ENCODE results near the gene CRIM1. TPM values are rescaled to one million over a fixed set of nuclear protein-coding genes. Genes with fewer than 3 reads are reported as not detected.
"Not testable (repeated sequence)": the region's sequence is repeated elsewhere in the genome, so short reads cannot be mapped to it uniquely, and the experiment has no call there.

CRIM1 gene
- polyA plus RNA-seq, 1 donor, result 90.0 TPM

DNA sequence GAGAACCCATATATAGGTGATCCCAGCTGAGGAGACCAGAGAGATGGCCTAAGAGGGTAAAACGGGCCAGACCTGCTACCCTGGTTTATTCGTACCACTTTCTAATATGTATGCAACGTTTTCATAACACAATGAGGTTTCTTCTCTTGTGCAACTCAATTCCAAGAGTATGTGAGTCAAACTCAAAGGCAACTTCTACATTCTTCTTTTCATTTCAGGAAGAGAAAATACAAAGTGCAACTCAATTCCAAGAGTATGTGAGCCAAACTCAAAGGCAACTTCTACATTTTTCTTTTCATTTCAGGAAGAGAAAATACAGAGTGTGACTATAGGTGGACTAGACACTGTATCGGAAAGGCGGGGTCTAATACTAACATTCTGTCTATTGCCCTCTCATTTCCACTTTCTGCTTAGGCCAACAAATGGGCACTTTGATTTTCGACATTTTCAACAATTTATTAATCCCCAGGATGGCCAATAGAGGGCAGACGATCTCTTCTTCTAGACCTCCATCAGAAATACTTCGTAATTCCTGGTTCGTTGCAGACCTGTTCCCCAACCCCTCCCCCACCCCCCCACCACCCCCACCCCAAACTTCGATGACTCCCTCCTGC, 3.7 kb upstream of the CRIM1 start:
- DNase-seq, result peak; percentile 49

DNA sequence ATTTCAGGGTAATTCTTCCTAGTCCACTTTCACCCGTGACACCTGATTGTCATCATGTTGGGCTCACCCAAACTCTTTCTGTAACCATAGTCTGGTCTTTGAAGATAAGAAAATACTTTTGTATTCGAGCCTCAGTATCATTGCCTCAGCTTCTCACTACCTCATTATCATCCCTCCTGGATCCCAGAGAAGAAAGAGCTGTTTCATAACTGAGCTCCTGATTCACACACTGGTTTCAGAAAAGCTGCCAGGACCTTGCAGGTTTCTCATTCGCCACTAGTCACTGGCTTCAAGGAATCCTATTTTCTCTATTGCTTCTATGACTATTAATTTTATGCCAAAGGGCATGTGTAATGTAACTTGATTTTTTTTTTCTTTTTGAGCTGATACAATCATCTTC, 2.9 kb upstream of the CRIM1 start:
- DNase-seq, result no peak

DNA sequence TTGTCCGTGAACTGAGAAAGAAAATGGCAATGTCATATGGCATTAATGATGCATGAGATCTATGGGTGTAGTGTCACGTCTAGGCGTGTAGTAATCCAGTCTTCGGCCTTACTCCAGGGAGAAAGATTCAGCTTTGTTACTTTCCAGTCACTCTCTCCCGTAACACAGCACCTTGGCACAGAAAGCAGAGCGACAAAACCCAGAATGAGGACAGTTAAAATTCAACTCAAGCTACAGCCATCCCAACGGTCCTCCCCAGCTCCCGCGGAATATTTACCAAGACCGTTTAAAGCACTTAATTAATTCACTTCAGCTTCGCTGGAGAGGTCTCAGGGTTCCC, 797 bp upstream of the CRIM1 start:
- no peak for DNase-seq

DNA sequence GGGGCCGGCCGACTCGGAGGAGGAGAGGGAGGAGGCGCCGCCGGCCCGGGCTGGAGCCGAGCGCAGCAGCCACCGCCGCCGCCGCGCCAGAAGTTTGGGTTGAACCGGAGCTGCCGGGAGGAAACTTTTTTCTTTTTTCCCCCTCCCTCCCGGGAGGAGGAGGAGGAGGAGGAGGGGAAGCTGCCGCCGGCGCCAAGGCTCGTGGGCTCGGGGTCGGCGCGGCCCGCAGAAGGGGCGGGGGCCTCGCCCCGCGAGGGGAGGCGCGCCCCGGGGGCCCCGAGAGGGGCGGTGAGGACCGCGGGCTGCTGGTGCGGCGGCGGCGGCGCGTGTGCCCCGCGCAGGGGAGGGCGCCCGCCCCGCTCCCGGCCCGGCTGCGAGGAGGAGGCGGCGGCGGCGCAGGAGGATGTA, 316 bp downstream of the CRIM1 start:
- peak; percentile 29 for DNase-seq

DNA sequence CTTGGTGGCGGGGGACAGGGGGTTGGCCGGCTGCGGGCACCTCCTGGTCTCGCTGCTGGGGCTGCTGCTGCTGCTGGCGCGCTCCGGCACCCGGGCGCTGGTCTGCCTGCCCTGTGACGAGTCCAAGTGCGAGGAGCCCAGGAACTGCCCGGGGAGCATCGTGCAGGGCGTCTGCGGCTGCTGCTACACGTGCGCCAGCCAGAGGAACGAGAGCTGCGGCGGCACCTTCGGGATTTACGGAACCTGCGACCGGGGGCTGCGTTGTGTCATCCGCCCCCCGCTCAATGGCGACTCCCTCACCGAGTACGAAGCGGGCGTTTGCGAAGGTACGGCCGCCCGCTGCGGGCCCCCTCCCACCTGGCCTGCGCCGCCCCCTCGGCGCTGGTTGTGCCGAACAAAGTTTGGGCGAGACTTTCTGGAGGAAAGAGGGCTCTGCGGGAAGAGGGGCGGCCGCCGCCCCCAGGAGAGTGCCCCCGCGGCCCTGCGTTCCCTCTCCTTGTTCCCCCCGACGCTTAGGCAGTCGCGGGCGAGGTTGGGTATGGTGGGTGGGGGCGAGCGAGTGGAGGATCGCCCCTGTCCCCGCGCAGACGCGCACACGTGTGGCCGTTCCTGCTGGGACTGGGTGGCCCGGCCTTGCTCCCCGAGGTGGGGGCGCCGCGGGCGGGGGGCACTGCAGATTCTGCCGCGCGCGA, 866 bp downstream of the CRIM1 start:
- peak; percentile 29 for DNase-seq

DNA sequence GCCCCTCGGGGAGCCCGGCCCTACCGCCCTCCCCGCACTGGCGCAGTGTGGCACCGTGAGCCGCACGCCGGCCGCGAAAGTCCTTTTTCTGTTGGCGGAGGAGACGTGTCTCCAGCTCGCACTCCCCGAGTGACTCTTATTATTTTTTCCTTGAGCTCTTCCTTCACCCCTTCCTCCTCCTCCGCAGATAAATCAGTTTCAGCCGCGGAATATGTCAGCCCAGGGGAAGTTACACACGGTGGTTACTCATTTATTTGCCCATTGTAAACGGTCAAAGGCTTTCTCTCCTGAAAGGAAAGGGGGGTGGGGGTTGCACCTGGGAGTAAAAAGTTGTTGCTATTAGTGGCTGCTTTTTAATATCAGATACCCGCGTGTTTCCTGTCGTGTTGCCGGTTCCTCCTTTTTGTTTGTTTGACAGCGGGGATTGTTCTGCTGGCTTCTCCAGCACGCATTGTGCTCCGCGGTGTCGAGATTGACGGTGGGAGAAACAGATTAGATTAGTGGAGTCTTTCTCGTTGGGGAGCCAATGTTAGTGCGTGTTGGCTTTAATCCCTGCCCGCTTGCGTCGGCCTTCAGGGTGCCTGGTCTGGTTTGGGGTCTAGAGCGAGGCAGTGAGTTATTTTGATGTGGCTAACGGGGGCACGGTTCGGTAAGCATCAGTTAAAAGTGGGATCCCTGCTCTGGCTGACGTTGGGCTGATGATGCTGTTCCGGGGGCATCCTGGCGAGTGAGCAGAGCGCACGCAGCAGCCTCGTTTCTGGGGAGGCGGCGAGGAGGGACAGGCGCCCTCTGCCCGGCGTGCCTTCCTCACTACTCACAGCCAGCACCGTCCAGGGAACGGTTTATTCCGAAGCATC, 1.6 kb downstream of the CRIM1 start:
- peak; percentile 40 for DNase-seq

DNA sequence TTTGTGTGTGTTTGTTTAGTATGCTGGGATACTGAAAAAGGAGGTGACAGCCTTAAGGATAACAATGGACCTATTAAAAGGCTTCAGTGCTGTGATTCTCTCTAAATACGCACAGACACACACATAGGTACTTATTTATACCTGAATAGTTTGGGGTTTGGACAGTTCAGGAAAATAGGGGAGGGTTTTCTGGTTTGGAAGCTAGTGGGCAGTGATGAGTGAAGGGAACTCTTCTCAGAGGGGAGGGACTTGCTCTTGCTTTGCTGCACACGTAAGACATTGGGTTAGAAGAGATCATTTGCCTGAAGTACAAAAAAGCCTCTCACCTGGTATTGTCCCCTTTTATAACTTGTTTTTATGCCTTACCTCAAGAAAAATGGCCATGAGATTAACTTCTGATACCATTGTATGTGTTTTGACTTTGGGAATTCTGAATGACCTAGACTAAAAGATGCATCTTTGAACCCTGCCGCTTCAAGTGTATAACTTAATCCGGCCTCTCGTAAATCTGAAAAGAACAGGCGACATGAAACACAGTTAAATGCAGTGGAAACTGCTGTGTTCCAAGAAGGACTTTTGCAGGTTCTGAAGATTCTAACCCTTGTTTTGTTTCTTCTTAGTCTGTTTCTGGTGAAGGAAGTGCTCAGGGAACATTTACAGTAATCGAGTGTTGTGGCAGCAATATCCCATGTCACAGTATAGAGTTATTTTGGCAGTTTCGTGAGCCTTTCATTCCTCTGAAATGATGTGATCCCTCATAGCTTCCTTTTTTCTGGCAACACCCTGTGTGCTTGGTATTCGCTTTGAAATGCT, 2.5 kb downstream of the CRIM1 start:
- DNase-seq, result peak; percentile 65

DNA sequence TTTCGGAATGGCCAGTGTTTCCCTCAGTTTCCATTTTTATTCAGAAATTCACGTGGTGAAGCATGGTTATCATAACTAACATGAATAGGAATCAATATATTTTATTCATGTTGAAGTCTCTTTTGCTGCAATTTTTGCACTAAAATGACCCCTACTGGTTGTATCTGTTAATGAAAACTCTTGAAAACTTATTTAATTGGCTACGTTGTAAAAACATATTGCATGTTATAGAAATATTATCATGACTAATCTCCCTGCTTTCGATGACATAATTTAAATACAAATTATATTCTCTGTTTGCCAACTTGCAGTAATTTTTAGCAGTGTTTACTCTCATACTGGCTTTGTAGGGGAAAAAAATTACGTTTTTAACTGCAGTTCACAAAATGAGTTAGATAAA, 3.5 kb downstream of the CRIM1 start:
- no peak for DNase-seq

DNA sequence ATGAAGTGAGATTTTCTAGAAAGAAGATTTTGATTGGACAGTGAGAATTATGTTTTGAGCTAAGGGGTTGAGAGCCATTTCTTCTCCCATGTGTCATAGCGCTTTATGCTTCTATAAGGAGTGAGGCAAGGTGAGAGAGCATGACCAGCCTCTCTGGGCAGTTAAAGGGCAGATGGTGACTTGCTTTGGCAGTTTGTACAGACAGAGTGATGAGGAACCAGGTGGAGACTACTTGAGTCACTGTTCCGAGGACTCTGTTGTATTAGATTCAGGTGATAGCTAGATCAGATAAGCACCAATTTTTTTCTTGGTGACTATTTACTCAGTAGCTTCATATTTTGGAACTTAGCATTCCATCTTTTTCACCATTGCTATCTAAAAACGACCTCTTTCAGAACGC, 4.5 kb downstream of the CRIM1 start:
- no peak for DNase-seq

DNA sequence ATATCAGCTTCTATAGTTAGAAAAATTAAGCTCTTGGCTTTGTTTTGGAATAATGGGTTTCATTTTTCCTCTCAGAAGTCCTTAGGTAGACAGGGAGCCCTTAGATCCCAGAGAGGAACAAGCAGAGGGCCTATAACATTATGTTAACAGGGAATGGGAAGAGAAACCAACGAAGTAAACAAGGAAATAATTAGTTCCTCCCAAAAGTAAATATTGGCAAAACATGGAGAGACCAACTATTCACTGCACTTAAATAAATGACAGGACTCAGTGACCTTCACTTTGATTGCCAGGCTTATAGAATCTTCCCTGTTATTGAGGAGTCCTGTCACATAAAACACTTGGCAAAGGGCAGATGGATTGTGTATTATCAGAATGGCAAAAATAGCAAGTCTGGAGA, 5.3 kb downstream of the CRIM1 start:
- DNase-seq, result no peak

DNA sequence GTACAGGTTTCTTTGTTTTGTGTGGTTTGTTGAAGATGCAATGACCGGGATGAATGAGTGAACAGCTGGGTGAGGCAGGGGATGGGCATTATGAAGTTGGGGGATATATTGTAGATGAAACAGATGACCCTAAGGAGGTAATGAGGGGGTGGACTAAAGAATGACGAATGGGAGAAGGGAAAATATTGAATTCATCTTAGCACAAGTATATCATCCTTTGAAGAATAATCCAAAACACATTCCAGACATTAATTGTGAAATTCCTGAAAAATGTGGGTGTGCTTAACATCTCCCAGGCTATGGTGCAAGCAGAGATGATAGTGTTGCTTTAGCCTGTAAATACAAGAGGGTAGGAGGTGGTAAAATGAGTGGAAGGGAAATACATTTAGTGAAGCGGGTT, 5.8 kb downstream of the CRIM1 start:
- DNase-seq, result no peak

DNA sequence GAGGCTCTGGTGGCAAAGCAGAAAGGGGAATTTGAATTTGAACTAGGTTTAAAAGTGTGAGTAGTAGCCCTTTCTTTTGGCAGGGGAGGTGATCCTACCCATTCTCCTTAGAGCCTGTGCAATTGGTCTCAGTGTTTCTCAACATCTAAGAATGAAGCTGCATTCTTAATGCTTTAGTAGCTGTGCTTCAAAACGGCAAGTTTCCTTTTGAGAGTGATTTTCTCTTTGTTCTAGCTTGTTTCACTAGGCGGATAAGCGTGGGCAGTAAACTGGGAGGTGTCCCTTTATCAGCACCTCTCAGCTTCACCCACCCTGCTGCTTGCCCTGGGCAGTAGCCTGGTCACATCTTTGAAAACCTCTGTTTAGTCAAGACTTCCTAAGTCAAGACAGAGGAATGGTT, 6.7 kb downstream of the CRIM1 start:
- DNase-seq, result no peak

DNA sequence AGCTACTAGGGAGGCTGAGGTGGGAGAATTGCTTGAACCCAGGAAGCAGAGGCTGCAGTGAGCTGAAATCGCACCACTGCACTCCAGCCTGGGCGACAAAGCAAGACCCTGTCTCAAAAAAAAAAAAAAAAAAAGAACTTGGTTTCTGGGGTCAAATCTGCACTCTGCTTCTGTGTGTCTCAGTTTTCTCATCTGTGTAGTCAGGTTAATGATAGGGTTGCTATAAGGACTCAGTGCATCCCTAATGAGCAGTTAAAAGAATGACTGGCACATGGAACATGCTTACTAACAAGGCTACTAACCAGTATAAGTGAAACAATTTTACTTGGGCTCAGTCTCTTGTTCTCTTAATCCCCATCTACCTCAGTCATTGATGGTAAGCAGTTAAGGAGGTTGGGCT, 7.5 kb downstream of the CRIM1 start:
- DNase-seq, result not testable (repeated sequence)

DNA sequence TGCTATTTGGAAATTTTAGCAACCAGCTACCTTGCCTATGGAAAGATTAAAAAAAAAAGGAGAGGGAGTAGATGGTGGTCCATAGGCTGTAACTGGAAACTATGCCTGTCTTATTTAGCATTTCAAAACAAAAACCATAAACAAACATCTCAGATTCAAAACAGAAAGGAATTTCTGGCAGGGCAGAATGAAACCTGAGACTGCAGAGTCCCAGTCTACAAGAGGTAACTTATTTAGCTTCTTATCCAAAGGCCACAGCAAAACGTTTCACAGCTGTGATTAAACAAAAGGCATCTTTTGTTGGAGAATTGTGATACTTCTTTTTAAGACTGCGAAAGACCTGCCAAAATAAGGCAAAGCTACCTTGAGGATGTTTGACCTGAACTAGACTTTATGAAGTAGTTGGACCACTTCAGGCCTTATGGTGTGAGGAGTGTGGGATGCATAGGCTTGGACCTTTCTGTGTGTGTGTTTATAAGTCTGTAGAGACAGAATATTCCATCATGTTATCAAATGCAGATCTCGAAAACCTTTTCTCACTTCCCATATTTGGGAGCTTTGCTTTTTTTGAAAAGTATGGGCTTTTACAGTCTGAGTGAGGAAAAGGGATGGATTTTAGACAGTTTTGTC, 11.0 kb downstream of the CRIM1 start:
- DNase-seq, result no peak

DNA sequence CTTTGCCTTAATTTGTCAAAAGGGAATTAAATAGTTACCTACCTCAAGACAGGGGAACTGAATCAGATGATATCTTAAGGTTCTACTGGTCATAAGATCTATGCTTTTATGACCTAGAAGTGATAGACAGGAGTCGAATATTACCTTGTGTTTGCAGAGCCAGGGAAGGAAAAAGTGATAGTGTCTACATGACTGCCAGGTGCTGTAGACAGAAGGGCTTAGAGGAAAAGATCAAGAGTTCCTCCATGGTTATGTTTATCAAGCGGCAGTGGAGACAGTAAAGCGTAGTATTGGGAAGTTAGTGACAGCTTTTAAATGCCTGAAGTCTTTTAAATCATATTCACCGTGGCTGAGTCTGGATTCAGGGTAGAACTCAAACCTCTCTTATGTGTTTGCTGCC, 11.9 kb downstream of the CRIM1 start:
- no peak for DNase-seq

DNA sequence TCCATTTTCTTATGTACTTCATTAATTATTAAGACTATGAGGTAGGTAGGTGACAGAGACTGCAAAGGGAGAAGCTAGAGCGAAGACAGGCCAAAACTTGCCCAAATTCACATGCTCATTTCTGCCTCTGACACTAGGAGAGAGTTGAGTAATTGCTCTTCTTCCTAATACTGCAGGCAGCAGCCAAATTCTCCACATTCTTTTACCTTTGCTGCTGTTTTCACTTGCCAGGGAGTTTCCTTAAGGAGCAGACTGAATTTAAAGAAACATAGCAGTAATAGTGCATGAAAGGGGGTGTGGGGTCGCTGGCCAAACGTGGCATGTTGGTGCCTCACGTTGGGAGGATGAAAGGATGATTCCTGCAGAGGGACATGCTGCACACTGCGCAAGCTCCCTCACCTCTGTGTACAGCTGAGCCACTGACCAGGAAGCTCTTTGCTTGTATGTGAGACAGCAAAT, 12.3 kb downstream of the CRIM1 start:
- DNase-seq, result no peak

DNA sequence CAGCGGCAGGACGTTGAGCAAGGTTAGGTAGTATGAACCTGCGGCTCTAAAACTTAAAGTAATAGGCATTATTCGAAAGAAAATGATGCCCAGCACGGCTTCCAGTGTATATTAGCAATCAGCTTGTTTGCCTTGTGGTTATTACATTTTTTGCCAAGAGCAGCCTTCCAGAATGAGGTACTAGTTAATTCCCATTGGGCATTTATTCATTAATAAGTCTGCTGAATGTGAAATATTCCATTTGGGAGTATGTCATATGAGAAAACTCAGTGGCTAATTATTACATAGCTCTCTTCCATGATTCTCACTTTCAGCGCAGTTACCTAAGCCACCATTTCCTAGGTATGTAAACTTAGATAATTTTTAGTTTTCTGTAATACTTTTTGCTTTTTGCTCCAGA, 12.9 kb downstream of the CRIM1 start:
- DNase-seq, result no peak

DNA sequence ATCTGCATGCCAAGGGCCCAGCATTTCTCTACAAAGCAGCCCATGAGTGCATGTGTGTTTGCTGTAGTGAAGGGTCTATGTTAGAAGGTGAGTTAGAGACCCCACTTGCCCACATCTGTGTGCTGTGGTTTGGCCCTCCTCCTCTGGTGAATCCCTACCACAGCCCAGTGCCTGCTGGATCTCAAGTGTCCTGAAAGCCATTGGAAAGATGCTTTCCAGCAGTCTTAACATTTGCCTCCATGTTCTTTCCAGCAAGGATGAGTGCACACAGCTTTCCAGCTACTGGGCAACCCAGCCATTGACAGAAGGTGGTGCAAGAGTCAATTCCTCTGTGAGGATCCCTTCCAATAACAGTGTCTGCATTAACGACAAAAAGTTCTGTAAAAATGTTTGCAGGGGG, 13.6 kb downstream of the CRIM1 start:
- no peak for DNase-seq

DNA sequence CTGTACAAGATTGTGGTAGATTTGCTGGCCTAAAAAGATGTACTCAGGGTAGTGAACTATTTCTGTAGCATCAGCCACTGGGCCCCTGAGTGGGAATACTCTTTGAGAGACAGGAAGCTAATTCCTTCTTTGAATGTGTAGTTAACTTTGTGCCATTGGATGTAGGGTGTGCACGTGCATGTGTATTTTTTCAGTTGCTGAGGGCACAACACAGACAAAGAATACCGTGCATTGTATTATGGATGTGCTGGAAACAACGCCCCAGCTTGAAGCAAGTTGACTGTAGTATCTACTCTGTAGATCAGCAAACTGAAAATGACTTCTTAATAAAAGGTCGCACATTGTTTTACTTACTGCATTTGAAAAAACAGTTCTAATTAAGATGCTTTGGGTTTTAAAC, 14.1 kb downstream of the CRIM1 start:
- DNase-seq, result no peak

DNA sequence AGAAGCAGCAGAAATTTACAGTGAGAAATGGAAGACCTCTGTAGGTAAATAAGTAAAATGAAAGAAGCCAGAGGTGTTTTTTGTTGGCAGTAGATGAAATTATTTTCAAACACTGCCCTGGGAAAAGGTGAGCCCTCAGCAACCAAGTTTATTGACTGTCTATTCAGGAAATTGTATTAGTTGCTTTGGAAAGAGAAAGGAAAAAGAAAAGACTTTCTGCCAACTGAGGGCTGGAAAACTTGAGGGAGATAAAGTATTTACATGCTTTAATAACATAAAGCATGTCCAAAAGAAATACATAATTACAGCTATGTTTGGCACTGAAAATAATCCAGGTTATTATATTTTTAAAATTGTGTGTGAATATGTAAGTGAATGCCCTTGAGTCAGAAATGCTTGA, 14.7 kb downstream of the CRIM1 start:
- DNase-seq, result no peak

DNA sequence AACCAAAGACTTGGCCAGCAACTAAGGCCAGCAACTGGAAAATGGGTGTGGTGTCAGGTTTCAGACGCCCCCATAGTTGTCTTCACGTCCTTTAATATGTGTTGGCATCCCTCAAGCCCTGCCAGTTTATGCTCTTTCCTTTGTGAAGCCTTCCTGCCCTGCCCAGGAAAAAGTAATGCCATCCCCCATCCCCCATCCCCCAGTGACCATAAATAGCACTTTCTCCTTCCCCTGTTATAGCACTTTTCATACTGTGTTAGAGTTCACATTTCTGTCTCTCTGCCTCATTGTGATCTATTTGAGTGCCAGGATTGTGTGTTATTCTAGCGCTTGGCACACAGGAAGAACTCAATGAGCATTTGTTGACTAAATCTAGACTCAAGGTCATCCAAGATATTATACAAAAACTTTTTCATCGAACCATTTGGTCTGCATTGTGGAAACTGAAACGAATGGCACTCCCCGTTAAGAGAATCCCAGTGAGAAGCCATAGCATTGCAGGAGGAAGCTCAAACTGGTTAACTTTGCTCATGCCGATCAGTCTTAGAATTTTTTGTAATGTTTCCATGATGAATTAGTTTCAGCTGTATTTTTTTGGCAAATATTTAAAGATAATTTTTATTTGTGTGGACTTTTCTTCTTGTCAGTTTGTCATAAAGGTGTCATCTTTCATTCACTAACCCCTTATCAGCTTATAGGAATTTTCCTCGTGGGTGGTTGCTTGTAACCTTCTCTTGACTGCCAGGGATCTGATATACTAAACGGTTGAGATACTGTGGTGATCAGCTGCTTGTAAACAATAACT, 15.7 kb downstream of the CRIM1 start:
- no peak for DNase-seq
